Thymus (tissue), 11 donors: ENCODE data around the gene CDC42EP1. TPM values are rescaled to one million over a fixed set of nuclear protein-coding genes. Genes with fewer than 3 reads are reported as not detected.
"Not testable (repeated sequence)": the region's sequence is repeated elsewhere in the genome, so short reads cannot be mapped to it uniquely, and the experiment has no call there.

Experiments
- DNase-seq, 9 donors: peaks; one replicate each; pipeline ENCODE4 v3.0.0-alpha.2; 2013; ENCODE audit warnings: low spot score in 9 of 9, low read depth in 6 of 9, missing footprints in 1 of 9
- H3K27ac ChIP-seq, 2 donors: one replicate each; pipeline ENCODE4 v1.5.1; 2013; ENCODE audit warnings: control low read depth in 1 of 2, low read depth in 1 of 2, low read length in 1 of 2, mild to moderate bottlenecking in 1 of 2, moderate library complexity in 1 of 2
- H3K27me3 ChIP-seq, 2 donors: one replicate each; pipeline ENCODE4 v1.5.1; 2013; ENCODE audit warnings: low read length in 1 of 2; ENCODE audit not compliant: control insufficient read depth in 2 of 2, insufficient read depth in 1 of 2
- H3K36me3 ChIP-seq, 2 donors: one replicate each; pipeline ENCODE4 v1.5.1; 2013; ENCODE audit warnings: low read length in 1 of 2, mild to moderate bottlenecking in 1 of 2, moderate library complexity in 1 of 2; ENCODE audit not compliant: control insufficient read depth in 2 of 2, insufficient read depth in 2 of 2
- H3K4me1 ChIP-seq, 2 donors: one replicate each; pipeline ENCODE4 v1.5.1; 2013; ENCODE audit warnings: low read length in 2 of 2; ENCODE audit not compliant: control insufficient read depth in 2 of 2, insufficient read depth in 2 of 2
- H3K4me3 ChIP-seq, 2 donors: one replicate each; pipeline ENCODE4 v1.5.1; 2013; ENCODE audit warnings: low read length in 2 of 2, control low read depth in 1 of 2, mild to moderate bottlenecking in 1 of 2
- H3K9me3 ChIP-seq, 2 donors: one replicate each; pipeline ENCODE4 v1.5.1; 2013; ENCODE audit warnings: low read length in 1 of 2, mild to moderate bottlenecking in 1 of 2; ENCODE audit not compliant: control insufficient read depth in 2 of 2, insufficient read depth in 1 of 2
- WGBS: extraction: QIAGEN DNeasy Blood & Tissue Kit; methylation state at CpG from one replicate; pipeline ENCODE4 v1.1.7; 2013; 5-methylcytosine and 5-hydroxymethylcytosine counted together
- polyA plus RNA-seq: library from polyadenylated mRNA; stranded (reverse); fragments of 200-250 nt; gene quantifications from one replicate; pipeline ENCODE4 v1.2.3, GENCODE V29; 2013
- total RNA-seq: library from RNA; stranded (reverse); fragments of 120-200 nt; gene quantifications from one replicate; pipeline ENCODE4 v1.2.4, GENCODE V29; 2013
- donor health status: healthy.

Gene CDC42EP1
- total and polyA plus RNA-seq, 2 donors = 1.7 to 5.8 TPM

DNA sequence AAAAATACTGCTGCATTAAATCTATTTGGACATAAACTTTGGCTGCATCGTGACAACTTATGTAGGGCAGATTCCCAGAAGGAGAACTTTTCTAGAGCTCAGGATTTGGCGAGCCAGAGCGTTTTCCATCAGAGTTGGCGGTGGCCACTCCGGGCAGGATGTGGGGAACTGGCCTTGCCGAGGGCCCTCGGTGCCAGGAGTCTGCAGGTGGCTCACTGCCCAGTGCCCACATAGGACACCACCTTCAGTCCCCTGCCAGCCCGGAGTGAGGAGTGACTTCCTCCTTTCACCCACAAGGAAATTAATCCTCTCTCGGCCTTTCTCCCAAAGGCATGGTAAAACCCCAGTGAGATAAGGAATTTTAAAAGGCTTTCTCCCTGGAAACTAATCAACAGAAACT lies 21.2 kb downstream of the CDC42EP1 start:
- Histone ChIP-seq H3K9me3 (no peaks in the 10 kb centered on the region), H3K36me3 (no peaks in the 10 kb centered on the region), H3K4me3 (no peak overlapping the region), H3K4me1 (peaks cover 0 to 12% of the 10 kb centered on the region in 2 donors), H3K27ac (peak overlapping the region in 1 of 2 donors; percentile 31), H3K27me3 (peaks cover 0 to 9% of the 10 kb centered on the region in 2 donors)
- no peak for DNase-seq
- 20% methylated on average over 9 of the region's 9 CpGs for WGBS

DNA sequence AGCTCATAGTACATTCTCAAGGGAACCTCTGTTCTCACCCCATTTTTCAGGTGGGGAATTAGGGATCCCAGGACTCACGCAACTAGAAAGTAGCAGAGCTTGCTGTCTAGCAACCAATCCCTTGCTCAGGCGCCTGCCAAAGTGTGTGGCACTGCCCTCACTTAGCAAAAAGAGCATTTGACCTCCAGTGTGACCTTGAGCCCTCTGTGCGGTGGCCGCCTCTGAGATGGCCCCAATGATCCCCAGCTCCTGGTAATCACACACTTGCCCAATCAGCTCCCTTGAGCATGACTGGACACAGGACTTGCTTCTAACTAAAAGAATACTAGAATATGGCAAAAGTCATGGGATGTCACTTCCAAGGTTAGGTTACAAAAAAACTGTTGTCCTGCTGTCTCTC lies 22.2 kb downstream of the CDC42EP1 start:
- peaks cover 0 to 9% of the 10 kb centered on the region in 2 donors for H3K27me3 ChIP-seq
- no peaks in the 10 kb centered on the region for H3K36me3 ChIP-seq
- H3K4me3 ChIP-seq = no peak overlapping the region
- H3K9me3 ChIP-seq = no peaks in the 10 kb centered on the region
- peaks cover 0 to 12% of the 10 kb centered on the region in 2 donors for H3K4me1 ChIP-seq
- 73% methylated on average over 4 of the region's 4 CpGs for WGBS
- H3K27ac ChIP-seq = no peak overlapping the region
- DNase-seq = no peak

DNA sequence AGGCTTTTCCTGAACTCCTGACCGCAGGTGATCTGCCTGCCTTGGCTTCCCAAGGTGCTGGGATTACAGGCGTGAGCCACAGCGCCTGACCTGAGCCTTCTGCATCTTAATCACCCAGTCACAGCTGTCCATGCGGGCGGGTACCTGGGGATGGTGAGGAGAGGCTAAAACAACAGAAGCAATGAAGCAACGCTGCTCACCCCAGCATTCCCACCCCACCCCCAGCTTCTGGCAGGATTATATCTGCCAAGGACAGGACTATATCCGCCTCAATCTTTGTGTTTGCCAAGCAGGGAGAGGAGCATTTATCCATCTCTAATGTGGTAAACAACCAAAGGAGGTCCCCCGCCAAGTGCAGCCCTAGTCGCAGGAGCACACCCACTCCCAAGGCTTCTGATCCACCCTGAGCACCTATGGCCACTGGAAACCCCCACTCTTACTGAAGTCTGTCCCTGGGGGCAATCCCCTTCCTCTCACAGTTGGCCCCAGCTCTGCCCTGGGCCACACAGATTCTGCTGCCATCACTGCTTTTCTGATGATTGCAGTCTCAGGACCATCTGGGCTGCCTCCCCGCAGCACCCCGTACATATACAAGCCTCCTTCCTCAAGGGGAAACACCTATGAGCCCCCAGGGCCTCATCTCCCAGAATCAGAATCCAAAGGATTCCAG lies 28.4 kb downstream of the CDC42EP1 start:
- Histone ChIP-seq H3K27ac (no peak overlapping the region), H3K9me3 (no peaks in the 10 kb centered on the region), H3K4me1 (peaks cover 0 to 11% of the 10 kb centered on the region in 2 donors), H3K36me3 (no peaks in the 10 kb centered on the region), H3K4me3 (no peak overlapping the region), H3K27me3 (peaks cover 0 to 5% of the 10 kb centered on the region in 2 donors)
- no peak for DNase-seq
- WGBS = 90% methylated on average over 11 of the region's 11 CpGs

DNA sequence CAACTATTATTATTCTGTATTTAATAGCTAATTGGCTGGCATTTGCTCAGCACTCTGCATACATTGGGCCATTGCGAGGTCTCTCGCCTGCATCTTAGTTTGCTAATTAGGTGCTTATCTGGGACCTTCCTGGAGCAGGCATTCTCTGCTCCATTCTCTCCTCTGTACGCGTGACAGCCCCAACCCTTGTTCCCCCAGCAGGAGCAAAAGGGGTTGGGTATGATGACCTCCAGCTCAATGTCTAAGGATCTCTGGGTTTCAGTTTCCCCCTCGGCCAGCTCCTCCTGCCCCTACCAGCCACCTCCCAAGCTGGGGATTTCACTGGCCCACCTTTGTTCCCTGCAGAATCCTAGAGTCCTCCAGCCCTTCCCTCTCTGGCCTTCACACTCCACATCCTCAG lies 29.4 kb downstream of the CDC42EP1 start:
- Histone ChIP-seq H3K9me3 (no peaks in the 10 kb centered on the region), H3K27ac (peak overlapping the region in 1 of 2 donors; percentile 33), H3K36me3 (no peaks in the 10 kb centered on the region), H3K27me3 (peaks cover 0 to 5% of the 10 kb centered on the region in 2 donors), H3K4me3 (no peak overlapping the region), H3K4me1 (peaks cover 0 to 11% of the 10 kb centered on the region in 2 donors)
- WGBS = 88% methylated on average over 5 of the region's 5 CpGs
- DNase-seq = no peak

DNA sequence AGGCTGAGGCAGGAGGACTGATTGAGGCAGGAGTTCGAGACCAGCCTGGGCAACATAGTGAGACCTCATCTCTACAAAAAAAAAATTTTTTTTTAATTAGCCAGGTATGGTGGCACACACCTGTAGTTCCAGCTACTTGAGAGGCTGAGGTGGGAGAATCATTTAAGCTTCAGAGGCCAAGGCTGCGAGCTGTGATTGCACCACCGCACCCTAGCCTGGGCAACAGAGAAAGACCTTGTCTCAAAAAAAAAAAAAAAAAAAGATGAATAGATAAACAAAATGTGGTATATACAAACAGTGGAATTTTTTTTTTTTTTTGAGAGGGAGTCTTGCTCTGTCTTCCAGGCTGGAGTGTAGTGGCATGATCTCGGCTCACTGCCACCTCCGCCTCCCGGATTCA lies 30.8 kb downstream of the CDC42EP1 start:
- not testable (repeated sequence) for H3K9me3 ChIP-seq, H3K27ac ChIP-seq, H3K36me3 ChIP-seq, DNase-seq, H3K4me3 ChIP-seq, H3K27me3 ChIP-seq
- H3K4me1 ChIP-seq = peaks cover 0 to 11% of the 10 kb centered on the region in 2 donors
- 98% methylated on average over 6 of the region's 6 CpGs for whole genome bisulfite sequencing

DNA sequence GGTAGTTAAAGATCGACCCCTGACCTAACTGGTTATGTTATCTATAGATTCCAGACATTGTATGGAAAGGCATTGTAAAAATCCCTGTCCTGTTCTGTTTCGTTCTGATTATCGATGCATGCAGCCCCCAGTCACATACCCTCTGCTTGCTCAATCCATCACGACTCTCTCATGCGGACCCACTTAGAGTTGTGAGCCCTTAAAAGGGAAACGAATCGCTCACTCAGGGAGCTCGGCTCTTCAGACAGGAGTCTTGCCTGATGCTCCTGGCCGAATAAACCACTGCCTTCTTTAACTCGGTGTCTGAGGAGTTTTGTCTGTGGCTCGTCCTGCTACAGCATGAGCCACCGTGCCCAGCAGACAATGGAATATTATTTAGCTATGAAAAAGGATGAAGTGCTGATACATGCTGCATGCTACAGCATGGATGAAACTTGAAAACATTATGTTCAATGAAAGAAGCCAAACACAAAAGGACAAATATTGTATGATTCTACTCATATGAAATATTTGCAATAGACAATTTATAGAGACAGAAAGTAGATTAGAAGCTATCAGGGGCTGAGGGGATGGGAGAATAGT lies 31.6 kb downstream of the CDC42EP1 start:
- 87% methylated on average over 12 of the region's 12 CpGs for WGBS
- Histone ChIP-seq H3K4me3 (no peak overlapping the region), H3K27me3 (peaks cover 0 to 5% of the 10 kb centered on the region in 2 donors), H3K4me1 (peaks cover 0 to 11% of the 10 kb centered on the region in 2 donors), H3K9me3 (no peaks in the 10 kb centered on the region), H3K36me3 (no peaks in the 10 kb centered on the region), H3K27ac (no peak overlapping the region)
- DNase-seq = no peak

DNA sequence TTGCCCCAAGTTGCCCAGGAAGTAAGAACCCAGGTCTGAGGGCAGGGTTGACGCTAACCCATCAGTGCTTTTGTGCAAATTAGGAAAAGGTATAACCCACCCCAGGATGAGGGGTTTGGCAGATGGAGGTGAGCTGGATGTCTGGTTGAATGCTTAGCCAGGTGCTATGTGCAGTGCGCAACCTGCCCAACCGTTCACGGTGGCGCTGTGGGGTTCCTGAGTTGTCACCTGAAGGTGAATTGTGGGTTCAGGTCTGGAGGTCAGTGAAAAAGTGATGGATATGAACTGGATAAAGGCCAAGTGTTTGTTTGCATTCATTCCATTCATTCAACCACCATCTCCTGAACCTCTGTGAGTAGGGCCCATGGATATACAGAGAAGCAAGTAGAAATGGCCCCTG lies 34.0 kb downstream of the CDC42EP1 start:
- Histone ChIP-seq H3K27me3 (peaks cover 0 to 6% of the 10 kb centered on the region in 2 donors), H3K4me3 (no peak overlapping the region), H3K9me3 (no peaks in the 10 kb centered on the region), H3K27ac (no peak overlapping the region), H3K36me3 (no peaks in the 10 kb centered on the region), H3K4me1 (peaks cover 0 to 6% of the 10 kb centered on the region in 2 donors)
- no peak for DNase-seq
- 94% methylated on average over 5 of the region's 5 CpGs for WGBS

DNA sequence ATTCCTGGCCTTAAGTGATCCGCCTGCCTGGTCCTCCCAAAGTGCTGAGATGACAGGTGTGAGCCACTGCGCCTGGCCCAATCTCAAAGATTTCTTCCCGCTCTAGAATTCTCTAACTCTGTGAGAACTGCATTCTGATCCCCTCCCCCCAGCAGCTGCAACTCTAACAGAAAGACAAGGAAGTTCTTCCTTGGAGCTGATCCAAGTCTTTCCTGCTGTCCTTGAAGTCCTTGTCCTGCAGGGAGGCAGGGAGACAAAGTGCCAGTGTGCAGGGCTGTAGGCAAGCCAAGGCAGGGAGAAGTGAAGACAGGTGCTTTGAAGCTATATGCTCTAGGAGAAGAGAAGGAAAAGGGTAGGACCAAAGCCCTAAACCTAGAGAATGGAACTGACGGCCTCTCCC lies 38.9 kb downstream of the CDC42EP1 start:
- Histone ChIP-seq H3K9me3 (no peaks in the 10 kb centered on the region), H3K27me3 (peaks cover 0 to 33% of the 10 kb centered on the region in 2 donors), H3K4me1 (no peaks in the 10 kb centered on the region), H3K36me3 (no peaks in the 10 kb centered on the region), H3K4me3 (no peak overlapping the region), H3K27ac (no peak overlapping the region)
- 89% methylated on average over 4 of the region's 4 CpGs for WGBS
- DNase-seq = no peak

DNA sequence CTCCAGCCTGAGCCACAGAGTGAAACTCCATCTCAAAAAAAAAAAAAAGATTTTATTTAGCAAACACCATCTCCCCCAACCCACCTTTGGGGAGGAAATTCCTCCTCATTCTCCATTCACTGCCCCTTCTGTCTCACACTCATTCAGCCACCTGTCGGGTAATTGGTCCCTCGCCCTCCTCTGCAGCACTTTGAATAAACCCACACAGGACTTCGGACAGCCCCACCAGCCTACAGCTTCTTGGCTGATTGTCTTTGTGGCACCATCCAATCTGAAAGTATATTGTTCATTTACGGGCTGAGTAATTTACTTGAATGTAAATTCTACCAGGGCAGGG lies 40.9 kb downstream of the CDC42EP1 start:
- peaks cover 0 to 41% of the 10 kb centered on the region in 2 donors for H3K27me3 ChIP-seq
- H3K36me3 ChIP-seq = no peaks in the 10 kb centered on the region
- H3K27ac ChIP-seq = no peak overlapping the region
- peaks cover 5 to 11% of the 10 kb centered on the region in 2 donors for H3K4me1 ChIP-seq
- H3K9me3 ChIP-seq = no peaks in the 10 kb centered on the region
- H3K4me3 ChIP-seq = no peak overlapping the region
- WGBS = 85% methylated on average over 4 of the region's 4 CpGs
- no peak for DNase-seq
